Neural crest cell (in vitro differentiated cells): Measurements from ENCODE around the gene H2AZ1. TPM values are rescaled to one million over a fixed set of nuclear protein-coding genes. Genes with fewer than 3 reads are reported as not detected.

ENCODE experiments used
- DNase-seq: peaks from one replicate; pipeline ENCODE4 v3.0.0; 2021; ENCODE audit warnings: low read depth, mixed read lengths, low spot score
- H3K27ac Mint-ChIP-seq: one replicate; pipeline ENCODE4 v1.8.0; 2021; ENCODE audit warnings: mild to moderate bottlenecking, mixed read lengths; ENCODE audit not compliant: unreplicated experiment
- H3K27me3 Mint-ChIP-seq: 2 replicates; pipeline ENCODE4 v1.8.0; 2021; ENCODE audit warnings: low read depth, mild to moderate bottlenecking, mixed read lengths
- H3K36me3 Mint-ChIP-seq: 2 replicates; pipeline ENCODE4 v1.8.0; 2021; ENCODE audit warnings: low read depth, mild to moderate bottlenecking, mixed read lengths
- H3K4me1 Mint-ChIP-seq: 2 replicates; pipeline ENCODE4 v1.8.0; 2021; ENCODE audit warnings: mixed read lengths
- H3K4me3 Mint-ChIP-seq: one replicate; pipeline ENCODE4 v1.8.0; 2021; ENCODE audit warnings: mild to moderate bottlenecking, mixed read lengths
- H3K9me3 Mint-ChIP-seq: 2 replicates; pipeline ENCODE4 v1.8.0; 2021; ENCODE audit warnings: mixed read lengths
- total RNA-seq: library from RNA; stranded (reverse); gene quantifications from 2 replicates; pipeline ENCODE4 v1.2.1, GENCODE V29; 2021
- TF ChIP-seq, protein P1 (sequence below): fragments of 200-600 bp; sonication (generic); conservative IDR thresholded peaks from 2 replicates; pipeline ENCODE4 v1.5.0; 2021; ENCODE audit warnings: antibody characterized with exemption, mild to moderate bottlenecking

The H2AZ1 gene
- total RNA-seq, 1 donor from 2014 or later = 801 TPM

DNA sequence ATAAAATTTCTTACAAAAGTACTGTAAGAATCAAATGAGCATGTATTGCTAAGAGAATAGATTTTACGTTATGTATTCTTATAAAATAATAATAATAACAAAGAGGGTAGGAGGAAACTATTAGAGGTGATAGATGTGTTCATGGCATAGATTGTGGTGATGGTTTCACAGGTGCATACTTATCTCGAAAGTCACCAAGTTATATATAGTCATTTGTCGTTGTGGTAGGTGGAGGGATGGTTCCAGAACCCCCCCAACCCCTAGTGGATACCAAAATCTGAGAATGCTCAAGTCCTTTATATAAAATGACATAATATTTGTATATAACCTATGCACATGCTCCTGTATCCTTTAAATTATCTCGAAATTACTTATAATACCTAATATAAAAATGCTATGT lies 36.7 kb upstream of the H2AZ1 start:
- Mint-ChIP-seq H3K9me3 (no peaks in the 10 kb centered on the region), H3K27me3 (no peaks in the 10 kb centered on the region), H3K4me3 (no peak overlapping the region), H3K4me1 (peaks cover 7% of the 10 kb centered on the region), H3K27ac (no peak overlapping the region), H3K36me3 (no peaks in the 10 kb centered on the region)
- DNase-seq = no peak
- TF ChIP-seq, protein P1, sequence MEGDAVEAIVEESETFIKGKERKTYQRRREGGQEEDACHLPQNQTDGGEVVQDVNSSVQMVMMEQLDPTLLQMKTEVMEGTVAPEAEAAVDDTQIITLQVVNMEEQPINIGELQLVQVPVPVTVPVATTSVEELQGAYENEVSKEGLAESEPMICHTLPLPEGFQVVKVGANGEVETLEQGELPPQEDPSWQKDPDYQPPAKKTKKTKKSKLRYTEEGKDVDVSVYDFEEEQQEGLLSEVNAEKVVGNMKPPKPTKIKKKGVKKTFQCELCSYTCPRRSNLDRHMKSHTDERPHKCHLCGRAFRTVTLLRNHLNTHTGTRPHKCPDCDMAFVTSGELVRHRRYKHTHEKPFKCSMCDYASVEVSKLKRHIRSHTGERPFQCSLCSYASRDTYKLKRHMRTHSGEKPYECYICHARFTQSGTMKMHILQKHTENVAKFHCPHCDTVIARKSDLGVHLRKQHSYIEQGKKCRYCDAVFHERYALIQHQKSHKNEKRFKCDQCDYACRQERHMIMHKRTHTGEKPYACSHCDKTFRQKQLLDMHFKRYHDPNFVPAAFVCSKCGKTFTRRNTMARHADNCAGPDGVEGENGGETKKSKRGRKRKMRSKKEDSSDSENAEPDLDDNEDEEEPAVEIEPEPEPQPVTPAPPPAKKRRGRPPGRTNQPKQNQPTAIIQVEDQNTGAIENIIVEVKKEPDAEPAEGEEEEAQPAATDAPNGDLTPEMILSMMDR = no peak

DNA sequence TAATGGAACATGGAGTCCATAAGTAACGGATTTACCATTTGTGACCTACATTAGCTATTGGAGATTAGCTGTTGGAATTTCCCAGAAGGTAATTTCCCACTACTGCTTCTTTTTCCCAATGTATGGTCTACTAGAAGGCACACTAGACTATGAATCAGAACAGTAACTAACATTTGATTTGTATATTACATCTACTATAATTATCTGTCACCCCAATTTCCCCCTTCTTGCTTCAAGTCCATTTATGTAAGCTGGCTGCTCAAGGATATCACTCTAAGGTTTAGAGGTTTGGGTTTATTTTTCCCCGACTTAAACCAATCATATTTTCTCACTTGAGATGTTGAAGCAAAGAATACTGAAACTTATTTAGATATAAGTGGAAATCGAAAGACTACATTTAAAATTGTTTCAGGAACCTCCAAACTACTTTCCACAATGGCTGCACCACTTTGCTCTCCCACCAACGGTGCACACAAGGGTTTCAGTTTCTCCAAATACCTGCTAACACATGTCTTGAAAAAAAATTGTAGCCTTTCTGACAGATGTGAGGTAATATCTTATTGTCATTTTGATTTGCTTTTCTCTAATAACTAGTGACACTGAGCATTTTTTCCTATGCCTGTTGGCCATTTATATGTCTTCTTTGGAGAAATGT lies 33.3 kb upstream of the H2AZ1 start:
- Mint-ChIP-seq H3K4me3 (no peak overlapping the region), H3K27ac (no peak overlapping the region), H3K36me3 (no peaks in the 10 kb centered on the region), H3K9me3 (no peaks in the 10 kb centered on the region), H3K27me3 (no peaks in the 10 kb centered on the region), H3K4me1 (peaks cover 6% of the 10 kb centered on the region)
- TF ChIP-seq, protein P1 = no peak
- no peak for DNase-seq

DNA sequence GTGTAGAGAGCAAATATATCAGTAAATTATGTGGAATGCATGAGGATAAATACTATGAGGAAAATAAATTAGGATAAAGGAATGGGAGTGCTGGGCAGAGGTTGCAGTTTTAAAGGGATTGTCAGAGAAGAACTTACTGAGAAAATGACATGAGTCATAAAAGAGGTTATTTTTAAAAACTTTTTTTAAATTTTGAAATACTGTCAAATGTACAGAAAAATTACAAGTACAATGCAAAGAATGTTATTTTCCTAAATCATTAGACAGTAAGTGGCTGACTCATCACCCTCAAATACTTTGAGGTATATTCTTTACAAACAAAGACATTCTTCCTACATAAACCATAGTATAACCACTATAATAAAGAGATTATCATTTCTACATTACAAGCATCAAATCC lies 29.8 kb upstream of the H2AZ1 start:
- TF ChIP-seq, protein P1 = no peak
- Mint-ChIP-seq H3K27me3 (no peaks in the 10 kb centered on the region), H3K4me3 (no peak overlapping the region), H3K27ac (no peak overlapping the region), H3K36me3 (peaks cover 3% of the 10 kb centered on the region), H3K9me3 (peaks cover 6% of the 10 kb centered on the region), H3K4me1 (no peaks in the 10 kb centered on the region)
- DNase-seq = no peak

DNA sequence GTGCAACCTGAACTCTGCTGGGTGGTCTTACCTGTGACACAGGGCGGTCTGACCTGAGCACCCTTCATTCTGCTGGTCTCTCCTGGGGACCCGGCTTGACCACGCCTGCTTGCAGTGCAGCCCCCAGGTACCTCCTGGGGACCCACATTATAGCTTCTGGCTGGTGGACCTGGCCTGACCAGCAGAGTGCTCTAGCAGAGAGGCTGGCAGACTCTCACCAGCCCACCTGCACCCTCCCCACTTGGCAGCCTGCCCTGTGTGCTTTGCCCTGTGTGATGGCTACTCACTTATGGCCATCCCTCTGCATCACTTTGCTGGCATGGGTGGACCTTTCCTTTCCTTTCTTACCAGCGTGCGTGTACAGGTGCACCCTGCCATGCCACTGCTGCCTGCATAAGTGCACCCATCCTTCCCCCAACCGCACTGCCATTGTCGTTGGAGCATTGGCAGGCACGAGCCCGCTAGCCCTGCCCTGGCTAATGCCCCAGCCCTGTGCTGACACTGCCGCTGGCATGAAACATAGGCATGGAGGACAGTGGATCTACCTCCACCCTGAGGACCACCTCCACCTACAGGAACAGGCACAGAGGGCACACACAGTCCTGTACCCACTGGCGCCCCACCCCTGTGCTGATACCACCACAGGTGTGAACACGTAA lies 21.5 kb upstream of the H2AZ1 start:
- Mint-ChIP-seq H3K4me3 (no peak overlapping the region), H3K4me1 (peaks cover 8% of the 10 kb centered on the region), H3K9me3 (peaks cover 7% of the 10 kb centered on the region), H3K36me3 (no peaks in the 10 kb centered on the region), H3K27ac (no peak overlapping the region), H3K27me3 (no peaks in the 10 kb centered on the region)
- TF ChIP-seq, protein P1 = no peak
- DNase-seq = no peak

DNA sequence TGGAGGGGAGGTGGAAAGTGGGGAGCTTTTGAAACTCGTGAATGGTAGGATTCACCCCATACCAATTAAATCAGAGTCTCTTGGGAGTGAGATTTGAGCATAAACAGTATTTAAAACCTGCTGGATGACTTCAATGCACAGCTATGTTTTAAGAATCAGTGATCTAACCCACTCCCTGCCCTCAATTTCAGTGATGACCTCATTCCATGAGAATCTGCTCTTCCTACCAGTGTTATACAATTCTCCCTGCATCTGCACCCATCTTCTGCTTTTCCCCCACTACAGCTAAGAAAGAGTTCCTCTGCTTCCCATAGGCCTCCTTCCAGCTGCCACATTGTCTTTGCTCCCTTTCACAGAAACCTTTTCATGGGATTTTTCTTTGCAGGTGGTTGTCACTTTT lies 18.3 kb upstream of the H2AZ1 start:
- Mint-ChIP-seq H3K4me3 (no peak overlapping the region), H3K27ac (no peak overlapping the region), H3K4me1 (peaks cover 8% of the 10 kb centered on the region), H3K36me3 (no peaks in the 10 kb centered on the region), H3K9me3 (no peaks in the 10 kb centered on the region), H3K27me3 (no peaks in the 10 kb centered on the region)
- no peak for DNase-seq
- TF ChIP-seq, protein P1 = no peak
